GM18519 (cell line): Measurements from ENCODE around the gene EOMES.
A peak's percentile ranks its signal among the peaks of the same experiment; 100 is the strongest.

Source experiments
- ATAC-seq: cut with Tn5 transposase; IDR thresholded peaks from one replicate; pipeline ENCODE4 v1.9.1; 2021; ENCODE audit warnings: mild to moderate bottlenecking, moderate library complexity; ENCODE audit not compliant: unreplicated experiment, low FRiP score

Gene EOMES

DNA sequence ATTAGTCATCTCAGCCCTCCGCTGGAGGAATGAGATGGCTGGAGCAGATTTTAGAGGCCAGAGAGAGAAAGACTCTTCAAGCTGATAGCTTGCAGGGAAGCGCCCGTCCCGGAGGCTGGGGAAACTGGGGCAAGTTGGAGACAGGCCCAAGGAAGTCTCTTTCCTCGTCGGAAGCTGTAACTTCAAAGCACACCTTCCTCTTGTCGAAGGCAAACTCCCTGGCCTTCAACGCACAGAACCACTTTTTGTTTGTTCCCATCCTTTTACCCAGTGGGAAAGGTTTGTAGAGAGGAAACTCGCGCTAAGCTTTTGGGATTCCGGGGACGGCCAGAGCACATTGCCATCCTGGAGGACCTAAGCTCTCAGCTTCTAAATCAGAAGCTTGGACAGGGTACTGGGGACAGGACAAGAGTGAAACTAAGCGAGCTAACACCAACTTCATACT is 900 bp upstream of the EOMES start:
- no peak for ATAC-seq

DNA sequence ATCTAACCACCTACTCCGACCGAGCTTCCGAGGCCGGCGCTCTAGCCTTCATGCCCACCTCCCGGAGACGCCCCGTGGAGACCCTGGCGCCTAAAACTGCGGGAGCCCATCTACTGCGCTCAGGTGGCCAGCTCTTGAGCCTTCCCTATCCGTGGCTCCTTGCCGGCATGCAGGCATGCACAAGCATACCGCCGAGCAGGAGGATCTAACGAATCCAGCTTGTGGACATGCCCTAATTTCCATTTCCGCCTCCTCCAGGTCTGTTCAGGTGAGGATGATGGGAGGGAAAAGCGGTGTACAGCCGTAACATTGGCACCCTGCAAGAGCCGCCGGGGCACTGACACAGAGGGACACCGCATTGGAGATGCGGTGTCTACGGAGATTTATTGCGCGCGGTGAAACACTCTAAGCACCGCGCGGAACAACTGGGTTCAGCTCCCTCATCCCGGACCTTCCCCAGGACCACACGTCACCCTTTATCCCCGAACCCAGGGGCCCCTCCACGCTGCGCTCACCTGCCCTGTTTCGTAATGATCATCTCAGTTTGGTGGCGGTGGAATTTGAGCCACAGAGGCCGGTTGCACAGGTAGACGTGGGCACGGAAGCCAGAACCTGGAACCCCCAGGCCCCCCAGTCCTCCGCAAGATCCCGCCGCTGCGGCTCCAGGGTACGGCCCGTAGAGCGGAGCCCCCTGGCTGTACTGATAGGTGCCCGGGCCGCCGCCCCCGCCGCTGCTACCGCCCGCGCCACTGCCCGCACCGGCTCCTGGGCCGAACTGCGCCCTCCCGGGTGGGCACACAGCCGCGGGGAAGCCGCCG is 1.0 kb downstream of the EOMES start:
- ATAC-seq = no peak

DNA sequence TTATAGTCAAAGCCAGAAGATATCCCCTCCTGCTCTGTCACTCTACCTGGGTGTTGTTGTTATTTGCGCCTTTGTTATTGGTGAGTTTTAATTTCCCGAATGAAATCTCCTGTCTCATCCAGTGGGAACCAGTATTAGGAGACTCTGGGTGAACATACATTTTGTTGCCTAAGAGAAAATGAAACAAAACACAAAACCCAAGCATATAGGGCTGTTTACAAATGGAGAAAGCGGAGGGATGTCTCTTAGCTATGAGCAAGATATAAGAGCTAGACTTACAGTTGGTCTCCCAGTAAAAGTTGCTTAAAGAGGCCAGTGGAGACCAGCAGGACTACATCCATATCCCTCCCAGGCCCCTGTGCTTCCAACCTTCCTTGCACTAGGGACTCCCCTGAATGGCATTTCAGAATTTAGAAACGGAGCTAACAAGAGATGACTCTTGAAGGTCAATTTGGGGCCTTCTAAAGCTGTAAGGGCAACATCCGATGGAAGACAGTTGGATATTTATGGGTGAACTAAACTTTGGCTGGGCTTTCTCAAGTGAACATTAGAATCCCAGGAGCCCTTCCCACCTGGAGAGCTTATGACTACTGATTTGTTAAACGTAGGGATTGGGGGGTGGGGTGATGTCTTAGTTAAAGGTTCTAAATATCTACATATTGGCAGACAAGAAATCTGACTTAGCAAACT is 2.7 kb downstream of the EOMES start:
- ATAC-seq = no peak

DNA sequence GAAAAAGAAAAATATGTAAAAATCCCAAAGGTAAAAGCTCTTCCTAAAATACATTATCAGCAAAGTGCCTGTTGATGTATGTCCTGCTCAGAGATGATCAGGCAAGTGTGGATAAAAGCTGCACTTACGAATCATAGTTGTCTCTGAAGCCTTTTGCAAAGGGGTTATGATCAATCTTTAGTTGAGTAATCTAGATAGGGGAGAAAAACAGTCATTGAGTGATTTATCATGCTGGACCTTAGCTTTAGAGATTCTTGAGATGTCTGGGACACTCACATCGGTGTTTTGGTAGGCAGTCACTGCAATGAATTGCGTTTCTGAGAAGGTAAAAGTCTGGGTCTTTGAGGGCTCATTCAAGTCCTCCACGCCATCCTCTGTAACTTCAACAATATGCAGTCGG is 3.7 kb downstream of the EOMES start:
- ATAC-seq = no peak

DNA sequence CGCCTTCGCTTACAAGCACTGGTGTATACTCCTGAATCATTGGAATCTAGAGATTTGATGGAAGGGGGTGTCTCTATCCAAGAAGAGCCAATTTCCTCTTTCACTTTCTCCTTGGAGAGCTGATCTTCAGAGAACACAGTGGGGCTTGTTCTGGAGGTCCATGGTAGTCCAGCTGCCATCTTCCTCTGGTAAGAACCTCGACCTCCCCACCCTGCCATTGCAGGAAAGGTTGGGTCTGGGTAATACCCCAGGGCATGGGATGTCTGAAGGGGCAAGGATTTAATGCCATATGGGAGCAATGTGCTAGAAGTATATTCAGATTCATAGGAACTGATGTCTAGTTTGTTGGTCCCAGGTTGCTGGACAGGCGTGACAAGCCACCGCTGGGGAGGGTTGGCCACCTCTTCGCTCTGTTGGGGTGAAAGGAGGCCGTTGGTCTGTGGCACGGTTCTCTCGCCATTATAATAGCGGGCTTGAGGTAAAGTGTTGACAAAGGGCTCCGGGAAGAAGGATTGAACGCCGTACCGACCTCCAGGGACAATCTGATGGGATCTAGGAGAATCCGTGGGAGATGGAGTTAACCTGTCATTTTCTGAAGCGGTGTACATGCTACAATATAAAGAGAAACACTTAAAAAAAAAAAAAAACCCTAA is 4.8 kb downstream of the EOMES start:
- no peak for ATAC-seq

DNA sequence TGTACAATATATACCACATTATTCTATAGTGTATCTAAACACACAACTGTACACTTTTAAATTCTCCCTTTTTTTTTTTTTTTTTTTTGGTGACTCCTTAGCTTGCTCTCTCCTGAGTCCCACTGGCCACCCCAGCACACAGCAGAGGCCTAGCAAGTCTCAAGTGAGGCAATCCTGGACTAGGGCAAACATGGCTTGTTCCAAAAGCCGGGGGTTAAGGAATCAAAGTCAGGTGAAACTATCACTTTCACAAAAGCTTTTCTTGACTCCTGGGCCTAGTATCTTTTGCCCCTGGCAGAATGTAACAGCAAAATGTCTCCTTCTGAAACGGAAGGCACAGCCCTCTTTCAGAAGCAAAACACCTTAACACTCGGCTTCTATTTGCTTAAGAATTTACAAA is 5.8 kb downstream of the EOMES start:
- ATAC-seq = no peak

DNA sequence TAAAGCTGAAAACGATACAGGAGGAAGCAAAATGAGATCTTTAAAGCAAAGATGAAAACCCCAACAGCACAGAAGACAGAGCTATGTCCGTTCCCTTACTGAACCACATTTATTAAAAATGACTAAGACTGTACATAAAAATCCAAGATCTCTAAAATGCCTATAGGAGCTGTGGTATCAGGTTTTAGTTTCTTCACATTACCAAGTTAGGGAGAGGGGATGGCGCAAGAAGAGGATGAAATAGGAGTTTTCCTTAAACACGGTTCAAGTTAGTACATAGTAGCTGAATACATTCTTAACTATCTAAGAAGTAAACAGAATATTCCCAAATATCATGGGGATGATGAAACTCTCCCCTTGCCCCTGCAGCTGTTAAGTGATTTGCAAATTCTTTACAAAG is 6.3 kb downstream of the EOMES start:
- ATAC-seq = no peak

DNA sequence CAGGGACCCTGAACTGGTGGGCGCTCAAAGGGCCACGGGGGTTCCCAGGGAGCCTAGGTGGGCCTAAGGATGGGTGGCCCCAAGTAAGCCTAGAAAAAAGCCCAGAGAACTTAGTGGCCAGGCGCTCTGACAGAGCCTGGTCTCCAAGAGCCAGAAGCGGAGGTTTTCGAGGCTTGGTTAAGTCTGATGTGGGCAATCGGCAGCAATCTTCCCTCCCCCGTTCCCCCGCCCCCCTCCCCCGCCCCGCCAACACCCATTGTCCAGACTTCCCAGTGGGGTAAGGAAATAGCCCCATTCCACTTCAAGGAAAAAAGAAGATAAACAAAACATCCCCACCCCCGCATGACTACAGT is 6.7 kb downstream of the EOMES start:
- ATAC-seq = no peak

DNA sequence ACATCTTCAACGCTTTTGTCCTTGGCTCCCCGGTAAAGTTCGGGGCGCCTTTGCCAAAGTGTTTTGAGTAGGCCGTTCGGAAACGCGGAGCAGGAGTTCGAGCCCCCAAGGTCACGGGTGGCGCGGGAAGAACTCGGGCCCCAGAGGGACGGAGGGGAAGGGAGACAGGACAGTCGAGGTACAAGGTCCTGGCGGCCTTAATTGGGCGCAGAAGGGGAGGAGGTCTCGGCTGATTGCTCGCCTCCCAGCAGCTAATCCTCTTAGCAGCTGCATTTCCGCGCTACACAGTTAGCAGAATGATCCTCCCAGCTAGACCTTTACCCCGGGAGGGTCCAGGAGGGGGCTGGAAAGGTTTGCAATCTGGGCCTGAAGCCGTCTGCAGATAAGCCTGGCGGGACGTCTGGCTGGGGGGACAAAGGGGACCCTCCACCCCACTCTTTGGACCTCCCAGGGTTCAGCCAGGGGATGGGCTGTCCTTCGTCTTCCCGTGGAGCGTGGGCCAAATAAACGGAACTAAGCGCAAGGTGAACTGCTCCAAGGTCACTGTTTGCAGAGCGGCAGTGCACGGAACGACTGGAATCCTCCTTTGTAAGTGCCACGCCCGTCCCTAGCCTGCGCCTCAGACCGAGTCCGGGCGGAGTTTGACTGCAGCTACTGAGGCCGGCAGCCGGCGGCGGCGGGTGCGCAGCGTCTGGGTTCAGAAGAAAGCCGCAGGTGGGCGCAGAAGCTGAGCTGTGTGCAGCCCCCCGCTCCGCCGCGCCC is 7.2 kb downstream of the EOMES start:
- no peak for ATAC-seq

DNA sequence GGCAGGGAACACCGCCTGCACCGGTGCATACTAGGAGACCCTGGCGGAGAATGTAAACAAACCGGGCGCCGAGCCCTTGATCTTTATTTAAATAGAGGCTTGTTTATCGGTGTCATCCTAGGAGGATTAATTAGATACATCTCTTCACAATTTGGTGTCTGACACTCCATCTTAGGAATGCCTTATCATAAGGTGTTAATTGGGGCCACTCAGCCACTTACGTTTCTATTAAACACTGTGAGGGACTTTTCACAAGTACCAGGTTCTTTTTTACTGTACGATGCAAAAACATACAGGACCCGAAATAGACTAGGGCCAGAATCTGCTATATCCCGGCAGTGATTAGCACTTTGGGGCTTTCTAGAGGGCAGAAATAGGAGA is 8.0 kb downstream of the EOMES start:
- ATAC-seq = no peak

DNA sequence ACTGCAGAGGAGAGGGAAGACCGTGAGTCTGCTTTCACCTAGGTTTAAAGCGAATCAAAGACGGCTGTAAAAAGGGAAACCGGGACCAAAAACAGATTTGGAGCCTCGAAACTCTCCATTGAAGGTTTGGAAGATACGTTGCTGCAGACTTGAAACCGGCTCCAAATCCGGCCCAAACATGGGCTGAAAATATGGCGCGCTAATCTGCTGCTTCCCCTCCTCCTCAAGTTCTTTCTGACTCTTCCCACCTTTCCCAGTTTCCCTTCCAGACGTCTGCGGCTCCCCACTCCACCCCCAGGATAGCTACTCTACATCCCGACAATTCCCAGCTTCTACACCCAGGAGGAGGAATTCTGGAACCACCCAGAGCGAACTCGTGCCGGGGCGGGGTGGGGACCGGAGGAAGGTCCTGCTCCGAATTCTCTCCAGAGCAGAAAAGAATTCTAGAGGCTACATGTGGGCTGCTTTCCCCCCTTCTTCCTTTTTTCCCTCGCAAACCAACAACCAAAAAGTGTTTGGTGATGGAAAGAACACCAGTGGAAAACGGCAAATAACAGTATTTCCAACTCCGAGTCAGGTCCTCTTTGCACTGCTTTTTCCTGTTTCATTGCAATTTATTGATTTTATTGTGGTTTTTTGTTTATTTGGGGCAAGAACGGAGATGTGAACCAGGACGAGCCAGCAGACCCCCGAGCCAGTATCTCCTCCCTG is 8.5 kb downstream of the EOMES start:
- ATAC-seq = no peak

DNA sequence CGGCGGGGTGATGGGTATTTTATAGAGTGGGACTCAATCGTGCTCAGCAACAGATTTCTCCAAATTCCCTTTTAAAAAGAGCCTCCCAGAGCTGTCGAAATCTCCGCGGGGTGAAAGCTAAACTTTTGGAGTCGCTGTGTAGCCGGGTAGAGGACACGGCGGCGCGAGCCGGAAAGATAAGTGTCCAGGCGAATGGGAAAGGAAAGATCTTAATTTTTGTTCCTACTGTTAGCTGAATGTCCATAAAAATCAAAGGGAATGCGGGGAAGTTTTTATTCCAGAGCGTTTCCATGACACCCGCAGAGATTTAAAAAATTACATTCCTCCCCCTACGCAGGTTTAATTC is 9.1 kb downstream of the EOMES start:
- no peak for ATAC-seq

DNA sequence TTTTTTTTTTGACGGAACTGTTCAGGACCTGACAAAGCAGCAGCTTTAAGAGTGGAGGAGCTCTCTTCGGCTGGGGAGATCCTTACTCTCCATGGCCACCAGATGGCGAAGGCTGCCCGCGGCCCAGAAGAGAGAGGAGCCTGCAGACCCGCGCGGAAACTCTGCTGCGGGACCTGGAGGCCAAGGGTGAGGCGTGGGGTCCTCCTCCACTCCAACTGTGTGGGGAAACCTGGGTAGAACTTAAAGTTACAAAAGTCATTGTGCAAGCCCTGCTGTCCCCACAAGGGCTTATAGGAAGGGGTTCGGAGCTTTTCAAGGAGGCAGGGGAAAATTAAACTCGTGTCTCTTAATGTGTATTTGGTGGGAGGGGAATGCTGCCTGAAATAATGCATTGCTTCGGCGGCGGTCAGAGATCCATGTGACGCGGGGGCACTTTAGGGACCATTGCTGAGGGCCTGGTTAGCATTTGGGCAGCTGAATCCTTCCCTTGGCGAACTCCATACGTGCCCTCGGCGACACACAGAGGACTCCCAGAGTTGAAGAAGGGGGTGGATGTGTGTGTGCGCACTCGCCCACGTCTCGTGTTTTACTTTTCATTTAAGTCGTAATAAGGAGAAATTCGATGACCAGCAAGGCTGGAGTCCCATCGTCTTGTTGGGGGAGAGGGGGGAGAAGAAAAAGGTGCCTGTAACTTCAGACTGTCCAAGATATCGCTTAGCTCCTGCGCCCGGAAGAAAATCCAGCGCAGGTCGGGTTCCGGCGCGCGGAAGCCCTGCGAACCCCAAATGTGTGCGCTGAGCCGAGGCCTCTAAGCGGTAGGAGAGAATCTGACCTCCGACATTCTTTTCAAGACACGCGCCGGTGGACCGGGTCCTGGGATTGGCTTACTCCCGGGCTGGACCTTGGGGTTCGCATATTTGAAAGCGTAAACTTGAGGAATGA is 9.7 kb downstream of the EOMES start:
- peak; percentile 94 for ATAC-seq

DNA sequence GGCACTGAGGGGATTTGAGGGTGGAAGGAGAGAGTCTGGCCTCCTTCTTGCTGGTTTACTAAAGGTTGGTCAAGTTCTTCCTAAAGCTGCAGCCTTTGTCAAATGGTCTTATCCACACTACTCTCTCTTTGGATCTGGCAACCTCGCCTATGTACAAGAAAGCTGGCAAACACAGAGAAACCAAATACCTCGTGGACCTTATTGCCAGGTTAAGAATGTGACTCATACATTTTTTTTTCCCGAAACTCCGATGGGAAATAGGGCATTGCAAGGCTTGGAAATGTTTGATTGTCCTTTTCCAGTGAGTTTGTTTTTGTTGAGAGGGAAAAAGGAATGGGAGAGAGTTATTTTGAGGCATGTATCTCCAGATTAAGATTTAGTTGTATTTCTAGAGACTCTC is 13.9 kb downstream of the EOMES start:
- no peak for ATAC-seq

DNA sequence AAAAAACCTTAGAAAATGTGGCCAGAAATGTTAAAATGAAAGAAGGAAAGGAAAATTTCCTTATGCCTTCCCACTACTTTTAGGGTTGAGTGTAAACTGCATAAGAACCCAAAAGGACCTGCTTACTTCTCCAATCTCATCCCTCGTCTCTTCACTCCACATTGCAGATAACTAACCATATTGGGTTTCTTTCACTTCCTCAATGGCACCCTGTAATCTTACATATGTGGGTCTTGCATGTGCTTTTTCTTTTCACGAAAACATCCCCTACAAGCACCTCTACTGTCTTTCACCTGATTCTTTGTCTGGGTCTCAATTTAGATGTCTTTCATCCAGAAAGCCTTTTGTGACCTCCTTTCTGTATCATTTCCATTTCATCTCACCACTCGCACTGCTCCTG is 23.1 kb downstream of the EOMES start:
- ATAC-seq = peak; percentile 74

DNA sequence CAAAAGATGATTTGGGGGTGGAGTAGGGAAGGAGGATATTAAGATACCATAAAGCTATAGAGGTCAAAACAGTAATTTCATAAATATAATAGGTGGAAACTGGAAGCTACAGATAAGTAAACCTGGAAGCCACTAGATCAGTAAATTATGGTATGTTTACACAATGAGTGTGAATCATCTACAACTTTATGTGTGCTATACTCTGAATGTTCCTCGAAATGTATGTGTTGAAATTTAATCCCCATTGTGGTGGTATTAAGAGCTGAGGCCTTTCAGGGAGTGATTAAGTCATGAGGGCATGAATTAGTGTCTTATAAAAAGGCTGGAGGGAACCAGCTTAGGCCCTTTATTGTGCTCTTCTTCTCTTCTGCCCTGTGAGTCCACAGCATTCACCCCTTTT is 25.2 kb downstream of the EOMES start:
- no peak for ATAC-seq

DNA sequence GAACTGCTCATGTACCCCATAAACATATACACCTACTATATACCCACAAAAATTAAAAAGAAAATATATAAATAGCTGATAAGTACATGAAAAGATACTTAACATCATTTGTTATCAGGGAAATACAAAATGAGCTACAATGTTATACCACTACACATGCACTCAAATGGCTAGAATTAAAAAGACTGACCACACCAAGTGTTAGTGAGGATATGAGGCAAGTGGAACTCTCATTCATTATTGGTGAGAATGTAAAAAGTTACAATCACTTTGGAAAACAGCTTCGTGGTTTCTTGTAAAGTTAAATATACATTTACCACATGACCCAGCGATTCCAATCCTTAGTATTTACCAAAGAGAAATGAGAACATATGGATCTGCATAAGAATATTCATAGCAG is 26.5 kb downstream of the EOMES start:
- no peak for ATAC-seq

DNA sequence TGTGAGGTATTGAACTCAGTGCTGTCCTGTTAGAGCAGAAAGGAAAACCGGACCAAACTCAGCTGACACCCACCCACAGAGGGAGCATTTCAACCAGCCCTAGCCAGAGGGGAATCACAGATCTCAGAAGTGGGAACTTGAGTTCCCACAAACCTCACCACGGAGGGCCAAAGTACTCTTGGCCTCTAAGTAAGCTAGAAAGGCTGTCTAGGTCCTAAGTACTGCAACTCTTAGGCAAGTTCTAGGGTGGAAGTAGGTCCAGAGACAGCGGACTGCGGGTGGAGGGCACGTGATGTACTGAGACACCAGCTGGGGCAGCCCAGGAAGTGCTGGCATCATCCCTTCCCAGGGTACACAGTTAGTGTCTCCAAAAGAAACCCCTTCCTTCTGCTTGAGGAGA is 34.1 kb downstream of the EOMES start:
- no peak for ATAC-seq

DNA sequence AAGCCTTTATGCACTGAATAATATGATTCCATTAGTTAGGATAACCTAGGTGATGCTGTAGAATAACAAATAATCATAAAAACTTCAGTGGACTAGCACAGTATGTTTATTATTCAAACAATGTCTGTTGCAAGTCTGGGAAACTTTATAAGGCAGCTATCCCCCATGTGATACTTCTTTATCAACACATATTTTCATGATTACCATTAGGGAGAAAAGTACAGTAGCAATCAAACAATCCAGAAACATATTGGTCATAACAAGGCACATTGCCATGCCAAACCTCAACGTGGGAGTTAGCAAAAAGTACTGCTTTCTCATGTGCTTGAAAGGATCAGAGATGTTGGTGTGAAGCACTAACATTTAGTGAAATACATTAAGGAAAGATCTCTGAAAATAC is 35.5 kb downstream of the EOMES start:
- ATAC-seq = no peak
